NOMO-1 treated with DMSO at 0.1 percent for 48 hours (cell line): Measurements from ENCODE around the gene NR4A1.
"Not testable (repeated sequence)": the region's sequence is repeated elsewhere in the genome, so short reads cannot be mapped to it uniquely, and the experiment has no call there.

Experiments
- DNase-seq: peaks from one replicate; lab custom pipeline; 2025; ENCODE audit not compliant: unreplicated experiment; lab: John Stamatoyannopoulos, UW

The NR4A1 gene

GRCh38 chr12:52093346-52093745, 42.1 kb downstream of the NR4A1 start:
- DNase-seq = no peak

GRCh38 chr12:52096332-52097044, 45.2 kb downstream of the NR4A1 start:
- DNase-seq = no peak

GRCh38 chr12:52097045-52097666, 45.9 kb downstream of the NR4A1 start:
- no peak for DNase-seq

GRCh38 chr12:52104431-52105089, 53.3 kb downstream of the NR4A1 start:
- DNase-seq = not testable (repeated sequence)
